Measurements from ENCODE around the gene CTNNBIP1.

CTNNBIP1 gene

GRCh38 chr1:9840176-9840575 is 69.9 kb downstream of the CTNNBIP1 start:
- TF ChIP-seq TCF4 (CRISPR knock-in tag; IDR thresholded peaks at IDR 0.05; ENCODE audit: borderline replicate concordance) (no peak), CSRNP3 (CRISPR knock-in tag; IDR thresholded peaks at IDR 0.05) (no peak), POU6F1 (CRISPR knock-in tag; IDR thresholded peaks at IDR 0.05; ENCODE audit: borderline replicate concordance, low read depth) (no peak), ZC3H10 (CRISPR knock-in tag; IDR thresholded peaks at IDR 0.05) (no peak), PPARA (CRISPR knock-in tag; IDR thresholded peaks at IDR 0.05; ENCODE audit: borderline replicate concordance) (no peak), RARB (CRISPR knock-in tag; IDR thresholded peaks at IDR 0.05) (no peak), ZNF8 (CRISPR knock-in tag; IDR thresholded peaks at IDR 0.05) (no peak), OSR1 (CRISPR knock-in tag; IDR thresholded peaks at IDR 0.05) (no peak), ZNF565 (CRISPR knock-in tag; conservative IDR thresholded peaks at IDR 0.05; ENCODE audit: low read depth) (no peak), SNAI2 (CRISPR knock-in tag; IDR thresholded peaks at IDR 0.05) (no peak)
- TF ChIP-seq, protein P1, sequence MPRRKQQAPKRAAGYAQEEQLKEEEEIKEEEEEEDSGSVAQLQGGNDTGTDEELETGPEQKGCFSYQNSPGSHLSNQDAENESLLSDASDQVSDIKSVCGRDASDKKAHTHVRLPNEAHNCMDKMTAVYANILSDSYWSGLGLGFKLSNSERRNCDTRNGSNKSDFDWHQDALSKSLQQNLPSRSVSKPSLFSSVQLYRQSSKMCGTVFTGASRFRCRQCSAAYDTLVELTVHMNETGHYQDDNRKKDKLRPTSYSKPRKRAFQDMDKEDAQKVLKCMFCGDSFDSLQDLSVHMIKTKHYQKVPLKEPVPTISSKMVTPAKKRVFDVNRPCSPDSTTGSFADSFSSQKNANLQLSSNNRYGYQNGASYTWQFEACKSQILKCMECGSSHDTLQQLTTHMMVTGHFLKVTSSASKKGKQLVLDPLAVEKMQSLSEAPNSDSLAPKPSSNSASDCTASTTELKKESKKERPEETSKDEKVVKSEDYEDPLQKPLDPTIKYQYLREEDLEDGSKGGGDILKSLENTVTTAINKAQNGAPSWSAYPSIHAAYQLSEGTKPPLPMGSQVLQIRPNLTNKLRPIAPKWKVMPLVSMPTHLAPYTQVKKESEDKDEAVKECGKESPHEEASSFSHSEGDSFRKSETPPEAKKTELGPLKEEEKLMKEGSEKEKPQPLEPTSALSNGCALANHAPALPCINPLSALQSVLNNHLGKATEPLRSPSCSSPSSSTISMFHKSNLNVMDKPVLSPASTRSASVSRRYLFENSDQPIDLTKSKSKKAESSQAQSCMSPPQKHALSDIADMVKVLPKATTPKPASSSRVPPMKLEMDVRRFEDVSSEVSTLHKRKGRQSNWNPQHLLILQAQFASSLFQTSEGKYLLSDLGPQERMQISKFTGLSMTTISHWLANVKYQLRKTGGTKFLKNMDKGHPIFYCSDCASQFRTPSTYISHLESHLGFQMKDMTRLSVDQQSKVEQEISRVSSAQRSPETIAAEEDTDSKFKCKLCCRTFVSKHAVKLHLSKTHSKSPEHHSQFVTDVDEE (CRISPR knock-in tag; IDR thresholded peaks at IDR 0.05) = no peak
- no peak for ATAC-seq

DNA sequence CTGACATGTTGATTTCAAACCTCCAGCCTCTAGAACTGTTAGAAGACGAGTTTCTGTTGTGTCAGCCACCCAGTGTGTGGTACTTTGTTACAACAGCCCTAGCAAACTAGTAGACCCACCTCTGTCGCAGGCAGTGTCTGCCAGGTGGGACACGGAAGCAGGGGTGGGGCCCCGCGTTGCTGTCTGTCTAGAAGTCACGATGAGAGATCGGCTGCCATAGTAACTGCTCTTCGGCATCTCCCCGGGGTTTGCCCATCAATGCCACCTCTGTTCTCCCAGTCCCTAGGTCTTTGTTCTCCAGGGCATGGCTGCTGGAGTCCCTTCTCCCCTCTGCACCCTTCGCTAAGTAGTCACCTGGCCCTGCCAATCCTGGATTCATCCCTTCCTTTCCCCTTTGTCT is 71.1 kb downstream of the CTNNBIP1 start:
- no peak for ATAC-seq
- TF ChIP-seq ZFP30 (CRISPR knock-in tag; IDR thresholded peaks at IDR 0.05) (no peak), OSR1 (CRISPR knock-in tag; IDR thresholded peaks at IDR 0.05) (no peak), ZNF565 (CRISPR knock-in tag; conservative IDR thresholded peaks at IDR 0.05; ENCODE audit: low read depth) (no peak), ZNF70 (CRISPR knock-in tag; IDR thresholded peaks at IDR 0.05) (no peak), CSRNP3 (CRISPR knock-in tag; IDR thresholded peaks at IDR 0.05) (no peak), CSDC2 (CRISPR knock-in tag; IDR thresholded peaks at IDR 0.05) (no peak), ZFP3 (CRISPR knock-in tag; IDR thresholded peaks at IDR 0.05) (no peak), ESRRG (CRISPR knock-in tag; IDR thresholded peaks at IDR 0.05) (no peak), ARNTL (CRISPR knock-in tag; IDR thresholded peaks at IDR 0.05; ENCODE audit: borderline replicate concordance, low read depth) (no peak), ISL1 (CRISPR knock-in tag; IDR thresholded peaks at IDR 0.05) (no peak), ZC3H10 (CRISPR knock-in tag; IDR thresholded peaks at IDR 0.05) (no peak), SNAI2 (CRISPR knock-in tag; IDR thresholded peaks at IDR 0.05) (no peak), TCF4 (CRISPR knock-in tag; IDR thresholded peaks at IDR 0.05; ENCODE audit: borderline replicate concordance) (no peak), TOX (CRISPR knock-in tag; IDR thresholded peaks at IDR 0.05; ENCODE audit: borderline replicate concordance) (no peak), GLIS3 (CRISPR knock-in tag; IDR thresholded peaks at IDR 0.05) (no peak)
- TF ChIP-seq, protein P2, sequence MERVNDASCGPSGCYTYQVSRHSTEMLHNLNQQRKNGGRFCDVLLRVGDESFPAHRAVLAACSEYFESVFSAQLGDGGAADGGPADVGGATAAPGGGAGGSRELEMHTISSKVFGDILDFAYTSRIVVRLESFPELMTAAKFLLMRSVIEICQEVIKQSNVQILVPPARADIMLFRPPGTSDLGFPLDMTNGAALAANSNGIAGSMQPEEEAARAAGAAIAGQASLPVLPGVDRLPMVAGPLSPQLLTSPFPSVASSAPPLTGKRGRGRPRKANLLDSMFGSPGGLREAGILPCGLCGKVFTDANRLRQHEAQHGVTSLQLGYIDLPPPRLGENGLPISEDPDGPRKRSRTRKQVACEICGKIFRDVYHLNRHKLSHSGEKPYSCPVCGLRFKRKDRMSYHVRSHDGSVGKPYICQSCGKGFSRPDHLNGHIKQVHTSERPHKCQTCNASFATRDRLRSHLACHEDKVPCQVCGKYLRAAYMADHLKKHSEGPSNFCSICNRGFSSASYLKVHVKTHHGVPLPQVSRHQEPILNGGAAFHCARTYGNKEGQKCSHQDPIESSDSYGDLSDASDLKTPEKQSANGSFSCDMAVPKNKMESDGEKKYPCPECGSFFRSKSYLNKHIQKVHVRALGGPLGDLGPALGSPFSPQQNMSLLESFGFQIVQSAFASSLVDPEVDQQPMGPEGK (CRISPR knock-in tag; IDR thresholded peaks at IDR 0.05; ENCODE audit: borderline replicate concordance) = no peak
- TF ChIP-seq, protein P3, sequence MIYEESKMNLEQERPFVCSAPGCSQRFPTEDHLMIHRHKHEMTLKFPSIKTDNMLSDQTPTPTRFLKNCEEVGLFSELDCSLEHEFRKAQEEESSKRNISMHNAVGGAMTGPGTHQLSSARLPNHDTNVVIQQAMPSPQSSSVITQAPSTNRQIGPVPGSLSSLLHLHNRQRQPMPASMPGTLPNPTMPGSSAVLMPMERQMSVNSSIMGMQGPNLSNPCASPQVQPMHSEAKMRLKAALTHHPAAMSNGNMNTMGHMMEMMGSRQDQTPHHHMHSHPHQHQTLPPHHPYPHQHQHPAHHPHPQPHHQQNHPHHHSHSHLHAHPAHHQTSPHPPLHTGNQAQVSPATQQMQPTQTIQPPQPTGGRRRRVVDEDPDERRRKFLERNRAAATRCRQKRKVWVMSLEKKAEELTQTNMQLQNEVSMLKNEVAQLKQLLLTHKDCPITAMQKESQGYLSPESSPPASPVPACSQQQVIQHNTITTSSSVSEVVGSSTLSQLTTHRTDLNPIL (CRISPR knock-in tag; IDR thresholded peaks at IDR 0.05; ENCODE audit: low read depth) = no peak
- TF ChIP-seq, protein P1 (CRISPR knock-in tag; IDR thresholded peaks at IDR 0.05) = no peak
